Measurements from ENCODE around the gene ZBTB7A. TPM values are rescaled to one million over a fixed set of nuclear protein-coding genes. Genes with fewer than 3 reads are reported as not detected.

ZBTB7A gene
- total and polyA plus RNA-seq, 2 experiments from 2014 or later, result 18.6 to 20.5 TPM

GRCh38 chr19:4064496-4065260 lies 2.0 kb downstream of the ZBTB7A start:
- Histone ChIP-seq H3K4me3 (peak overlapping the region; percentile 63), H3K27me3 (peaks cover 16% of the 10 kb centered on the region), H3K4me1 (ENCODE audit: low read depth) (peaks cover 3% of the 10 kb centered on the region), H3K27ac (peak overlapping the region; percentile 73), H3K36me3 (no peaks in the 10 kb centered on the region), H3K9me3 (ENCODE audit: low read depth) (no peaks in the 10 kb centered on the region)
- no peak for TF ChIP-seq CTCF (IDR thresholded peaks at IDR 0.05; ENCODE audit: low read depth, low read length)
- DNase-seq (ENCODE audit: low read depth in 1 of 2, low spot score in 1 of 2), result peak; percentile 43 to 44

GRCh38 chr19:4064149-4064495 lies 2.6 kb downstream of the ZBTB7A start:
- peak; percentile 20 to 44 for DNase-seq (ENCODE audit: low read depth in 1 of 2, low spot score in 1 of 2)
- H3K27ac ChIP-seq, result peak overlapping the region; percentile 73
- no peak for TF ChIP-seq CTCF (IDR thresholded peaks at IDR 0.05; ENCODE audit: low read depth, low read length)

GRCh38 chr19:4063369-4064148 lies 3.1 kb downstream of the ZBTB7A start:
- Histone ChIP-seq H3K27ac (peak overlapping the region; percentile 18), H3K4me1 (ENCODE audit: low read depth) (peaks cover 3% of the 10 kb centered on the region), H3K36me3 (no peaks in the 10 kb centered on the region), H3K9me3 (ENCODE audit: low read depth) (no peaks in the 10 kb centered on the region), H3K4me3 (peak overlapping the region; percentile 63), H3K27me3 (peaks cover 12% of the 10 kb centered on the region)
- TF ChIP-seq CTCF (IDR thresholded peaks at IDR 0.05; ENCODE audit: low read depth, low read length), result peak; percentile 8
- no peak for DNase-seq (ENCODE audit: low read depth in 1 of 2, low spot score in 1 of 2)

More at GRCh38 chr19:4064149-4064495, 2.6 kb downstream of the ZBTB7A start:
- peaks cover 3% of the 10 kb centered on the region for H3K4me1 ChIP-seq (ENCODE audit: low read depth)
- no peaks in the 10 kb centered on the region for H3K36me3 ChIP-seq
- peaks cover 15% of the 10 kb centered on the region for H3K27me3 ChIP-seq
- H3K4me3 ChIP-seq, result peak overlapping the region; percentile 63
- H3K9me3 ChIP-seq (ENCODE audit: low read depth), result no peaks in the 10 kb centered on the region

GRCh38 chr19:4062419-4063368 lies 4.0 kb downstream of the ZBTB7A start:
- H3K4me3 ChIP-seq, result no peak overlapping the region
- no peaks in the 10 kb centered on the region for H3K9me3 ChIP-seq (ENCODE audit: low read depth)
- no peak for DNase-seq (ENCODE audit: low read depth in 1 of 2, low spot score in 1 of 2)
- H3K36me3 ChIP-seq, result no peaks in the 10 kb centered on the region
- H3K4me1 ChIP-seq (ENCODE audit: low read depth), result peaks cover 3% of the 10 kb centered on the region
- H3K27me3 ChIP-seq, result peaks cover 4% of the 10 kb centered on the region
- no peak for TF ChIP-seq CTCF (IDR thresholded peaks at IDR 0.05; ENCODE audit: low read depth, low read length)
- no peak overlapping the region for H3K27ac ChIP-seq
